ENCODE measurements around the gene STK24.
A peak's percentile ranks its signal among the peaks of the same experiment; 100 is the strongest.

DNA sequence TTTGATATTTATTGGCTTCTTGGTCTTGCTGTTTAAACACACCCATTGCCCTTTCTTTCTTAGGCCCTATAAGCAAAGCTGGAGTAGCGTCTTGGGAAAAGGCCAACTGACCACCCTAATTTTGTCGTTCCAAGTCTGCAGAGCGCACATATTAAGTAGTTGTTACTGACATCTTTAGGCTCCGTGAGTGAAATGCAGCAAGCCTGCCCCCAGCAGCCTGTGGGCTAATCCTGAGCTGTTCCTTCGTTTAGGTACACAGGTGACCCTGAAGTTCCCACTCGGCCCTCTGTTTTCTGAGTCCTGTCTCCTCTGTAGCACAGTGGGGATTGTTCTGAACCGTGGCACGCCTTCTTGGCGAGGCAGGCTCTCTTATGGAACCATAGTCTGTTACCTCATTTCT, 170.5 kb downstream of the STK24 start:
- TF ChIP-seq, protein P1, sequence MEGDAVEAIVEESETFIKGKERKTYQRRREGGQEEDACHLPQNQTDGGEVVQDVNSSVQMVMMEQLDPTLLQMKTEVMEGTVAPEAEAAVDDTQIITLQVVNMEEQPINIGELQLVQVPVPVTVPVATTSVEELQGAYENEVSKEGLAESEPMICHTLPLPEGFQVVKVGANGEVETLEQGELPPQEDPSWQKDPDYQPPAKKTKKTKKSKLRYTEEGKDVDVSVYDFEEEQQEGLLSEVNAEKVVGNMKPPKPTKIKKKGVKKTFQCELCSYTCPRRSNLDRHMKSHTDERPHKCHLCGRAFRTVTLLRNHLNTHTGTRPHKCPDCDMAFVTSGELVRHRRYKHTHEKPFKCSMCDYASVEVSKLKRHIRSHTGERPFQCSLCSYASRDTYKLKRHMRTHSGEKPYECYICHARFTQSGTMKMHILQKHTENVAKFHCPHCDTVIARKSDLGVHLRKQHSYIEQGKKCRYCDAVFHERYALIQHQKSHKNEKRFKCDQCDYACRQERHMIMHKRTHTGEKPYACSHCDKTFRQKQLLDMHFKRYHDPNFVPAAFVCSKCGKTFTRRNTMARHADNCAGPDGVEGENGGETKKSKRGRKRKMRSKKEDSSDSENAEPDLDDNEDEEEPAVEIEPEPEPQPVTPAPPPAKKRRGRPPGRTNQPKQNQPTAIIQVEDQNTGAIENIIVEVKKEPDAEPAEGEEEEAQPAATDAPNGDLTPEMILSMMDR (IDR thresholded peaks at IDR 0.05) = peak in 1 of 7 experiments; percentile 4
- no peak for TF ChIP-seq POLR2A (IDR thresholded peaks at IDR 0.05)
